GM19025 (cell line): Measurements from ENCODE around the gene NUCB1.
"Not testable (repeated sequence)": the region's sequence is repeated elsewhere in the genome, so short reads cannot be mapped to it uniquely, and the experiment has no call there.

Experiments
- ATAC-seq: cut with Tn5 transposase; IDR thresholded peaks from one replicate; pipeline ENCODE4 v1.9.1; 2021; ENCODE audit warnings: mild to moderate bottlenecking, low read depth, moderate library complexity; ENCODE audit not compliant: unreplicated experiment

Gene NUCB1

GRCh38 chr19:48873476-48874302 lies 26.4 kb upstream of the NUCB1 start:
- ATAC-seq = no peak

- no peak for ATAC-seq
Measured at GRCh38 chr19:48874303-48875135, 25.6 kb upstream of the NUCB1 start.

DNA sequence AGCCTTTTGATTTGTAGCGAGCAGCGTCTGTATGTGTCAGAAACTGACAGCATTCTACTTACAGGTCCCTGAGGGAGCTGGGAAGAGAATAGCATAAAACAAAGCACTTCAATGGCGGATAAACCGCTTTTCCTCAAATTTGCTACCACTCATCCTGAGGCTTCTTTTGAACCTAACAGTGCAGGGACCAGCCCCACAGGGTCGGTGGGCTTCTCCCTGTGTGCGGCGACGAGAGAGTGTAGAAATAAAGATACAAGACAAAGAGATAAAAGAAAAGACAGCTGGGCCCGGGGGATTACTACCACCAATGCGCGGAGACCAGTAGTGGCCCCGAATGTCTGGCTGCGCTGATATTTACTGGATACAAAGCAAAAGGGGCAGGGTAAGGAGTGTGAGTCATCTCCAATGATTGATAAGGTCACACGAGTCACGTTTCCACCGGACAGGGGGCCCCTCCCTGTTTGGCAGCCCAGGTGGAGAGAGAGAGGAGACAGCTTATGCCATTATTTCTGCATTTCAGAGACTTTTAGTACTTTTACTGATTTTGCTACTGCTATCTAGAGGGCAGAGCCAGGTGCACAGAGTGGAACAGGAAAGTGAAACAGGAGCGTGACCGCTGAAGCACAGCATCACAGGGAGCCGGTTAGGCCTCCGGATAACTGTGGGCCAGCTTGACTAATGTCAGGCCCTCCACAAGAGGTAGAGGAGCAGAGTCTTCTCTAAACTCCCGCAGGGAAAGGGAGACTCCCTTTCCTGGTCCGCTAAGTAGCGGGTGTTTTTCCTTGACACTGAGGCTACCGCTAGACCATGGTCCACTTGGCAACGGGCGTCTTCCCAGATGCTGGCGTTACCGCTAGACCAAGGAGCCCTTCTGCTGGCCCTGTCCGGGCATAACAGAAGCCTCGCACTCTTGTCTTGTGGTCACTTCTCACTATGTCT lies 23.8 kb upstream of the NUCB1 start:
- ATAC-seq = not testable (repeated sequence)

GRCh38 chr19:48877855-48878195 lies 22.3 kb upstream of the NUCB1 start:
- ATAC-seq = no peak

DNA sequence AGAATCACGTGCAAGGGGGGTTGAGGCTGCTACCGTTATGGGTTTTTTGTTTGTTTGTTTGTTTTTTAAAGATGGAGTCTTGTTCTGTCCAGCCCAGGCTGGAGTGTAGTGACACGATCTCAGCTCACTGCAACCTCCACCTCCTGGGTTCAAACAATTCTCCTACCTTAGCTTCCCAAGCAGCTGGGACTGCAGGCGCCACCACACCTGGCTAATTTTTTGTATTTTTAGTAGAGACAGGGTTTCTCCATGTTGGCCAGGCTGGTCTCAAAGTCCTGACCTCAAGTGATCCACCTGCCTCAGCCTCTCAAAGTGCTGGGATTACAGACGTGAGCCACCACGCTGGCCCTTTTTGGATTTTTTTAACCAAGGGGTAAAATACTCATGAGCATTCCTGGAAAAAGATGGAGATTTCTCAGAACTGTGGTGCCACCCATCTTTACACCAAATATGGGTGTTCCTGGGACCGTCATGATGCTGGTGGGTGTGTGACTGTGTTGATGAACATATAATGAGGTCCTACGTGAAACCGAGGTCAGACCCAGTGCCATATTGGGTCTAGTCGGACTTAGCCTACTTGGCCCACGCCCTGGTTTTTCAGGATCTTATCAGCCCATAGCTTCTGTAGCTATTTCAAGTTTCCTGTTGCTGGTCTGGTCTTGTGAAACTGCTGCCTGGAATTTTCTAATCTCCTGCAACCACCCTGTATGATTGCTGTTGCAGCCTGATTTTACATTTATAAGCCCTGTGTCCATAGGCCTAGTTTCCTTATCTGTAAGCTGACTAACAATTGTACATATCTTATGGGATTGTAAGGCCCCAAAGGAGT lies 21.7 kb upstream of the NUCB1 start:
- no peak for ATAC-seq

GRCh38 chr19:48879025-48879637 lies 21.0 kb upstream of the NUCB1 start:
- ATAC-seq = no peak

DNA sequence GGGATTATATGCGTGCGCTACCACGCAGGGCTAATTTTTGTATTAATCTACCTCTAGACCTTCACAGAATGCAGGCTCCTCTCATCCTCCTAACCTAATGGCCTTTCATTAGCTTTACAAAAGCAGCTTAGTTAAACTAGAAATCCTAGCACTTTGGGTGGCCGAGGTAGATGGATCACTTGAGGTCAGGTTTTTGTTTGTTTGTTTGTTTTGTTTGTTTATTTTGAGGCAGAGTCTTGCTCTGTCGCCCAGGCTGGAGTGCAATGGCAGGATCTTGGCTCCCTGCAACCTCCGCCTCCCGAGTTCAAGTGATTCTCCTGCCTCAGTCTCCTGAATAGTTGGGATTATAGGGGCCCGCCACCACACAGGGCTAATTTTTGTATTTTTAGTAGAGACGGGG lies 20.4 kb upstream of the NUCB1 start:
- ATAC-seq = not testable (repeated sequence)

DNA sequence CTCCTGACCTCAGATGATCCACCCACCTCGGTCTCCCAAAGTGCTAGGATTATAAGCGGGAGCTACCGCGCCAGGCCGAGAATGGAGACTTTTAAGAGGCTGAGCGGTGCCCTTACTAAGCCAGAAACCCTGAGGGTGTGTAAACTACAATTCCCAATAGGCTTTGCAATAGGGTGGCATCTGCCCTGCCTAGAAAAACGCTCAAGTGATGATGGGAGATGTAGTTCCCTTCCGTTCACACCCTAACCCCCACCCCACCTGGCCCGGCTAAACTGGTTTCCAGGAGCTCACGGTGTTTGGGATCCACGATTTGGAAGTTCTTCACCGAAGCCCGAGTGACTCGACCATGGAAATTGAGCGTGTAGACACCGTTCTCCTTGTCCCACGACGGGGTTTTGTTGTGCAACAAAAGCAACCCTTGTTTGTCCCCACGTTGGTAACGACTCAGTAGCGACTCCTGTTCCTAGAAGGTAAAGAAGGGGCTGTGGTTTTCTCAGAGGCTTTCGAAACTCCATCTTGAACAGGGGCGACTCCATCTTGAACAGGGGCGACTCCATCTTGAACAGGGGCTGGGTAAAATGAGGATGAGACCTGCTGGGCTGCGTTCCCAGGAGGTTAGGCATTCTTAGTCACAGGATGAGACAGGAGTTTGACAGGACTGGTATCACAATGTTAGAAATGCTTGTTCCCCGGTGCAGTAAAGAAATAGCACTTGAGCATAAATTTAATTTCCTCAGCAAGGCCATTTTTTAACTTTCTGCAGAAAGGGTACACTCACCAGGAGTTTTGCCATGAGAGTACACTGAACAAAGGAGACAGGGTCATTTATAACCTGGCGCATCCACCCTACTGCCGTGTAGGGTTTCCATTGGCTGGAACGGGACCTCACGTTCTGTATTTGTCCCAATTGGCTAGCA lies 18.1 kb upstream of the NUCB1 start:
- ATAC-seq = no peak

DNA sequence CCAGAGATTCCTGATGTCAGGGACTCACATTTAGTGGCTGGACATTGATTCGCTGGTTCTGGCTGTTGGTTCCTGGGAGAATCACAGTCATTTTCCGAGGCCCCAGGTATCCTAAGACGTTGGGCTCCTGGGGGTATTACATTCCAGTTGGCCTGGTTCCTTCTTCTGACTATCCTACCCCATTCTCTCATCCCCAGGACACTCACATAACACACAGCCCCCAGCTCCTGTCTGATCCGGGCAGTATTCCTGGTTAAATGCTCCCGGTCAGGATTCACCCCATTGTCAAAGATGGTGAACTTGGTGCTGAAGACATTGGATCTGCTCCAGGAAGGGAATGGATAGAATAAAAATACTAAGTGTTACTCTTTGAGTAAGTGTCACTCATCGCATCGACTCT lies 16.4 kb upstream of the NUCB1 start:
- no peak for ATAC-seq

- ATAC-seq = no peak
Measured at GRCh38 chr19:48887861-48888612, 12.1 kb upstream of the NUCB1 start.

DNA sequence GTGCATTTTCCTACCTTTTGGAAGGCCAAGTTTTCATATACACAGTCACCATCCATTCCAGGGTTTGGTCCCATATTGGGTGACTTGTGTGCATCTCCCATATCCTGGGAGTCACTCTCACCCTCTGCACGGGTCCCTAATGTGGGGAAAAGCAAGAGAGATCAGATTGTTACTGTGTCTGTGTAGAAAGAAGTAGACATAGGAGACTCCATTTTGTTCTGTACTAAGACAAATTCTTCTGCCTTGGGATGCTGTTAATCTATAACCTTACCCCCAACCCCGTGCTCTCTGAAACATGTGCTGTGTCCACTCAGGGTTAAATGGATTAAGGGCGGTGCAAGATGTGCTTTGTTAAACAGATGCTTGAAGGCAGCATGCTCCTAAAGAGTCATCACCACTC lies 10.6 kb upstream of the NUCB1 start:
- ATAC-seq = not testable (repeated sequence)

- no peak for ATAC-seq
Measured at GRCh38 chr19:48890551-48890950, 9.6 kb upstream of the NUCB1 start.

DNA sequence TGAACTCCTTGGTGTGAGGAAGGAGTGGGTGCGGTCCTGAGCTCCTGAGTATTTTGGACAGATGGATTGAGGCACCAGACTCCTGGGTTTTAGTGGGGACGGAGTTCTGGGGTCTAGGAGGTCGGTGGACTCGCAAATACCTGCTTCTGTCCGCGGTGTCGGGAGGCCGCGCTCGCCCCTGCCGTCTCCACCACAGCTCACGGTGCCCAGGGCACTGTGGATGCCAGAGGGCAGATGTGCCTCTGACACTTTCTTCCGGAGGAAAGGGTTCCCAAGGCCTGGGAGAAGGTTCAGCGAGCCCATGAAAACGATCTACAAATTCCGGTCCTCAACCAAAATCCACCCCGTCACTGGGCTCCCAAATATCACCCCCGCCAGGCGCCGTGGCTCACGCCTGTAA lies 4.9 kb upstream of the NUCB1 start:
- no peak for ATAC-seq

DNA sequence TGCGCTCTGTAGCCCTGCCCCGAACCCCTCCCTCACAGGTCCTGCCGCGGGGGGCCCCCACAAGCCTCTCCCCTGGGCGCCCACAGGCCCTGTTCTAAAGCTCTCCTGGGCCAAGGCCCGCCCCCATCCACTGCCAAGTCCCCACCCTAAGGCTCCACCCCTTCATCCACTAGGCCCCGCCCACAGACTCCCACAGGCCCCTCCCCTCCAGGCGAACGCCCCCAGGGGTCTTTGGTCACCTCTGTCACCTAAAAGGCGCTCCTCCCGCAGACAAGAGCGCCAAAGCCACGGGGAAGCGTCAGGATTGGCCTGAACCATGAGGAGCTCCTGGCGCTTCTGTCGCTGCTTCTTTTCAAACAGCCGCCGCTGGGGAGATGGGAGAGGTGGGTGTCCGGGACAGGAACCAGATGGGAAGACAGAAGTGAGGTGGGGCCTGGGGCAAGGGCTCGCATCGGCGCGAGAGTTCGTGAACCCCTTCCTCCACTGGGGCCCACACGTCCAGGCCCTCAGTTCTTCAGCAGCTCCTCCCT lies 3.9 kb upstream of the NUCB1 start:
- no peak for ATAC-seq

- ATAC-seq = no peak
Measured at GRCh38 chr19:48897181-48897580, 2.9 kb upstream of the NUCB1 start.

- ATAC-seq = not testable (repeated sequence)
Measured at GRCh38 chr19:48899386-48899749, 744 bp upstream of the NUCB1 start.
